HG02970 (cell line): ENCODE data around the gene F7.
"Not testable (repeated sequence)": the region's sequence is repeated elsewhere in the genome, so short reads cannot be mapped to it uniquely, and the experiment has no call there.

ENCODE experiments used
- ATAC-seq: cut with Tn5 transposase; IDR thresholded peaks from one replicate; pipeline ENCODE4 v1.9.1; 2021; ENCODE audit warnings: mild to moderate bottlenecking, moderate library complexity, moderate number of reproducible peaks; ENCODE audit not compliant: unreplicated experiment, low FRiP score

Gene F7

GRCh38 chr13:113098162-113098732, 7.3 kb upstream of the F7 start:
- no peak for ATAC-seq

DNA sequence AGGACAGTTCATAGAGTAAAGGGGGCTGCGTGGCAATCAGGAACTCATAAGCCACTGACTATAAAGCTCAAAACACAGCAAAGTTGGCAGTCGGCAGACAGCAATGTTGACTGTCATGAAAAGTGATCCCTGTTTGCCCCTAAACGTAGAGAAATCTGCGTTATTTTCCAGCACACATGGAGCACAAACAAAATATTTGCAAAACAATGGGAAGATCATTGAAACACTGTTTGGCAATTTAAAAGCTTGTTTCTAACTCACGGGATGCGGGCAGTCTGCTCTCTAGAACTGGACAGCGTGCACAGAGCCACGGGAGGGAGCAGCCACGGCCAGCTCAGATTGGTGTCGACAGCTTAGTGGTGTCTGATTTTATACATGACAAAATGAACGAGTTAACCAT, 6.4 kb upstream of the F7 start:
- ATAC-seq, result no peak

GRCh38 chr13:113102302-113102701, 3.3 kb upstream of the F7 start:
- not testable (repeated sequence) for ATAC-seq

DNA sequence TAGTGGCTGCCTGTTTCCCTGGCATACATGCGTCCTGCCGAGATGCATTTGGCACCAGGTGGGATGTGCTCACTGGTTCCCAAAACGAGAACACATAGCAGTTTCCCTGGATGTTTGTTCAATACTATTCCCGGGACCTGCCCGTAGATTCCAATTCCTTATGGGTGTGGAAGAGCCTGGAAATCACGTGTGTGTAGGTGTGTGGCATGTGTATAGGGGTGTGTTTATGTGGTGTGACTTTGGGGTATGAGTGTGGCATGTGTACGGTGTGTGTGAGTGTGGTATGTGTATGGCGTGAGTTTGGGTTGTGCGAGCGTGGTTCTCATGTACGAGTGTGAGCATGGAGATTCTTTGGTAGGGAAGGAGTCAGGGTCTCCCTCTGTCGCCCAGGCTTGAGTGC, 2.9 kb upstream of the F7 start:
- ATAC-seq, result no peak

DNA sequence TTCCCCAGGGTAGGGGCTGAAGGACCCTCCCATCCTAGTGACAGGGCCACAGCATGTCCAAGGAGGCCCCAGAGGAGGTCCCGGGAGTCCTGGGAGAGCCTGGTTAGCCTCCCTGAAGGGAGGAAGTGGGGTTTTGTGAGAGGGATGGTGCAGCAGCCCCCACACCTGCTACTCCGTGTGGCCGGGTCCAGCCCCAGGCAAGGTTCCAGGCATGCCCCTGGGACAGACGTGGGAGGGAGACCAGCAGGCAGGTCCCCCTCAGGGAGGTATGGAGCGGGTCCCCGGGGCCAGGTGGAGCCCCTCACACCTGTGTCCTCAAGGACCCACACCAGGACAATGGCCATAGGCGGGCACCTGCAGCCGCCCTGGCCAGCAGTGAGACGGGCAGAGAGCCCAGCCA, 1.9 kb upstream of the F7 start:
- no peak for ATAC-seq

DNA sequence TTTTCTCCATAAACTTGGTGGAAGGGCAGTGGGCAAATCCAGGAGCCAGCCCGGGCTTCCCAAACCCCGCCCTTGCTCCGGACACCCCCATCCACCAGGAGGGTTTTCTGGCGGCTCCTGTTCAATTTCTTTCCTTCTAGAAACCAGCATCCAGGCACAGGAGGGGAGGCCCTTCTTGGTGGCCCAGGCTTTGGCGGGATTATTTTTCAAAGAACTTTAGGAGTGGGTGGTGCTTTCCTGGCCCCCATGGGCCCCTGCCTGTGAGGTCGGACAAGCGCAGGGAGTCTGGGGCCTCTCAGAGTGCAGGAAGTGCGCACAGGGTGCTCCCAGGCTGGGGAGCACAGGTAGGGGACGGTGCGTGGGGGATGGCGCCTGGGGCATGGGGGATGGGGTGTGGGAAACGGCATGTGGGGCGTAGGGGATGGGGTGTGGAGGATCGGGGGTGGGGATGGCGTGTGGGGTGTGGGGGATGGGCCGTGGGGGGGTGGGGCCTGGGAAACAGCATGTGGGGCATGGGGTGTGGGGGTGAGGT, 396 bp downstream of the F7 start:
- ATAC-seq, result no peak

GRCh38 chr13:113106711-113107351, 1.2 kb downstream of the F7 start:
- no peak for ATAC-seq

DNA sequence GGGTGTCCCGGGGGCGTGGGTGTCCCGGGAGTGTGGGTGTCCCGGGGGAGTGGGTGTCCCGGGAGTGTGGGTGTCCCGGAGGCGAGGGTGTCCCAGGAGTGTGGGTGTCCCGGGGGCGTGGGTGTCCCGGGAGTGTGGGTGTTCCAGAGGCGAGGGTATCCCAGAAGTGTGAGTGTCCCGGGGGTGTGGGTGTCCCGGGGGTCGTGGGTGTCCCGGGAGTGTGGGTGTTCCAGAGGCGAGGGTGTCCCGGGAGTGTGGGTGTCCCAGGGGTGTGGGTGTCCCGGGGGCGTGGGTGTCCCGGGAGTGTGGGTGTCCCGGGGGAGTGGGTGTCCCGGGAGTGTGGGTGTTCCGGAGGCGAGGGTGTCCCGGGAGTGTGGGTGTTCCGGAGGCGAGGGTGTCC, 2.9 kb downstream of the F7 start:
- not testable (repeated sequence) for ATAC-seq

DNA sequence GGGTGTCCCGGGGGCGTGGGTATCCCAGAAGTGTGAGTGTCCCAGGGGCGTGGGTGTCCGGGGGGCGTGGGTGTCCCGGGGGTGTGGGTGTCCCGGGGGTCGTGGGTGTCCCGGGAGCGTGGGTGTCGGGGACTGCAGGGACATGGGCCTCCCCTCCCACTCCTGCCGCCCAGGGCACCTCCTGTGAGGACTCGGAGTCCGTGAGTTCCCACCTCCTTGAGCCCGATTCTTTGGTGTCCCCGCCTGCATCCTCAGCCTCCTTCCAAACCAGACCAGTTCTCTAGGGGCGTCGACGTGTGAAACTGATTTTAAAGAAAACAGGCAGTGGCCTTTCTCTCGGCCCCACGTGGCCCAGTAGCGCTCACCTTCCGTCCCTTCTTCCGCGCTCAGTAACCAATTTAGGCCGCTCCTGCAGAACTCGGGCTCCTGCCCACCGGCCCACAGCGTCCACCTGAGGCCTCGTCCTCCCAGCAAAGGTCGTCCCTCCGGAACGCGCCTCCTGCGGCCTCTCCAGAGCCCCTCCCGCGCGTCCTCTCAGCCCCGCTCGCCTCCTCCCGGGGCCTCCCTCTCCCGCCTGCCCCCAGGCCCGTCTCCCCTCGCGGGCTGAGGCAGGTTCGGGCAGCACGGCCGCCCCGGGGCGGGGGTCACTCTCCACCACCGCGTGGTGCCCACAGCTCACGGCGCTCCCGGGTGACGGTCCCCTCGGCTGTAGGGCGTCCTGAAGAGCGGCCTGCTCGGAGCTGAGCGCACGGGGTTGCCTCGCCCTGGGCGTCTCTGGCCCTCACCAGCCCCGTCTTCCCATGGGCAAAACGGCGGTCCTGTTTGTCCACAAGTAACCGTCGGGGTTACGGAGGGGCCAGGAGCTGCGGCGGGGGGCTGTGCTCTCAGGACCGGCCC, 3.8 kb downstream of the F7 start:
- no peak for ATAC-seq

DNA sequence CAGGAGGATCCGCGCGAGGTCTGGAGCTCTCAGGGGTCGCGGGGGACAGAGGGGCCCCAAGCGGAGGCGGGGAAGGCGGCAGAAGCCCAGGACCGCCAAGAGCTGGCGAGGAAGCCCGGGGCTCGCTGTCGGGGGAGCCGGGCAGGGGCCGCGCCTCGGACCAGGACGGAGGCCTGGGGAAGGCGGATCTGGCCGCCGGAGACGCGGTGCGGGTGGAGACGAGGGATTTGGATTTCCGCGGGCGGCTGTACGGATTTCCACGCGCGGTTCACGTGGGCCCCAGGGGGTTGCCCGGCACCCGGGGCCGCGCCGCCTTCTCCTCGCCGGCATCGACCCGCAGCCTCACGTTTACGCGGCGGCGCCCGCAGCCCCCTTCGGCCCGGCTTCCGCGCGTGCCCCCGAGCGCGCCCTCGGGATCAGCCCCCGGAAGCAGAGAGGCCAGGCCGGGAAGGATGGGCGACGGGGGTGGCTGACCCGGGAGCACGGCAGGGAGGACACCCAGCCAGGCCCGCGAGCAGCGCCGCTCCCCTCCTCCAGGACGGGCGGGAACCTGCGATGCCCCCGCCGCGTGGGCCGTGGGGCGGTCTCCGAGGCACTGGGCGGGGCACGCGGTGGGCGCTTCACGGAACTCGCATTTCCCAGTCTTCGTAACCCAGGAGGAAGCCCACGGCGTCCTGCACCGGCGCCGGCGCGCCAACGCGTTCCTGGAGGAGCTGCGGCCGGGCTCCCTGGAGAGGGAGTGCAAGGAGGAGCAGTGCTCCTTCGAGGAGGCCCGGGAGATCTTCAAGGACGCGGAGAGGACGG, 4.7 kb downstream of the F7 start:
- ATAC-seq, result no peak

GRCh38 chr13:113110852-113111315, 5.3 kb downstream of the F7 start:
- no peak for ATAC-seq

DNA sequence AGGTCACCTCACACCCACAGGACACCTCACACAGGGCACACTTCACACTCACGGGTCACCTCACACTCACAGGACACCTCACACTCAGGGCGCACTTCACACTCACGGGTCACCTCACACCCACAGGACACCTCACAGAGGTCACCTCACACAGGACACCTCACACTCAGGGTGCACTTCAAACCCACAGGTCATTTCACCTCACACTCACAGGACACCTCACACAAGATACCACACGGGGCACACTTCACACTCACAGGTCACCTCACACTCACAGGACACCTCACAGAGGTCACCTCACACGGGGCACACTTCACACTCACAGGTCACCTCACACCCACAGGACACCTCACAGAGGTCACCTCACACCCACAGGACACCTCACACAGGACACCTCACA, 6.2 kb downstream of the F7 start:
- ATAC-seq, result not testable (repeated sequence)

GRCh38 chr13:113112475-113112874, 6.9 kb downstream of the F7 start:
- ATAC-seq, result not testable (repeated sequence)

GRCh38 chr13:113112893-113113845, 7.6 kb downstream of the F7 start:
- ATAC-seq, result no peak

- ATAC-seq, result no peak
Observed at GRCh38 chr13:113113846-113114271, 8.3 kb downstream of the F7 start.

GRCh38 chr13:113114511-113115362, 9.1 kb downstream of the F7 start:
- no peak for ATAC-seq

DNA sequence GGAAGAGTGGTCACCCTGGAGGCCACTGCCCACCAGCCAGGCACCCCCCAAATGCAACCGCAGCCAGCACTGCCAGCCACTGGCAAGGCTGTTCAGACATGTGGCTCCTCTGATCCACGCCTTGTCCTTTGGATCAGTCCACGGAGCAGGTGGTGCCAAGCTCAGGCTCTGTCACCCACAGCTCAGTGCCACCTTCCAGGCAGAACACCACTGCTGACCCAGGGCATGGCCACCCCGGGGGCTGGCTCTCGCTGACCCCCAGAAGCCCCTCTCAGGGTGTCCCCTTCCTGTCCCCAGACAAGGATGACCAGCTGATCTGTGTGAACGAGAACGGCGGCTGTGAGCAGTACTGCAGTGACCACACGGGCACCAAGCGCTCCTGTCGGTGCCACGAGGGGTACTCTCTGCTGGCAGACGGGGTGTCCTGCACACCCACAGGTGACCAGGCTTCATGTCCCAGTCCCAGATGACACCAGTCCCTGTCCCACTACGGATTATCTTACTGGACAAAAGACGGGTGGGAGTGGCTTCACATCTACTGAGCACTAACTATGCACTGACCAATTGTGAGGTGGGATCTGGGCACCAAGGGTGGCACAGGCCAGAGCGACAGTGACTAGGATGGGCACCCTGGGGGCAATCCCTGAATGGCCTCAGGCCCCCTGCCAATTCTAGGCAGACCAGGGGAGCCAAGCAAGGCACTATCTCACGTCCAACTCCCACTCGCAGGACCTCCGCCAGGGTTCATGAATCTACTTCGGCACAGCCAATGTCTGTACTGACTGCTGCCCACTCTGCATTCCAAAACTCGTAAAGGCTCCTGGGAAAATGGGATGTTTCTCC, 10.0 kb downstream of the F7 start:
- no peak for ATAC-seq
